Suppressor macrophage treated with lipopolysaccharide for 1 hour (primary cell): ENCODE data around the gene LRP1B.

ENCODE experiments used
- DNase-seq, 3 donors: peaks; one replicate each; pipeline ENCODE4 v3.0.0-alpha.2; 2020 to 2022

Gene LRP1B

GRCh38 chr2:141392517-141393213 lies 738.2 kb downstream of the LRP1B start:
- no peak for DNase-seq

GRCh38 chr2:141386168-141386567 lies 744.6 kb downstream of the LRP1B start:
- DNase-seq: no peak

- no peak for DNase-seq
These were observed 746.1 kb downstream of the LRP1B start for GRCh38 chr2:141384676-141385075.

- DNase-seq: no peak
These were observed 748.9 kb downstream of the LRP1B start for GRCh38 chr2:141381946-141382345.

DNA sequence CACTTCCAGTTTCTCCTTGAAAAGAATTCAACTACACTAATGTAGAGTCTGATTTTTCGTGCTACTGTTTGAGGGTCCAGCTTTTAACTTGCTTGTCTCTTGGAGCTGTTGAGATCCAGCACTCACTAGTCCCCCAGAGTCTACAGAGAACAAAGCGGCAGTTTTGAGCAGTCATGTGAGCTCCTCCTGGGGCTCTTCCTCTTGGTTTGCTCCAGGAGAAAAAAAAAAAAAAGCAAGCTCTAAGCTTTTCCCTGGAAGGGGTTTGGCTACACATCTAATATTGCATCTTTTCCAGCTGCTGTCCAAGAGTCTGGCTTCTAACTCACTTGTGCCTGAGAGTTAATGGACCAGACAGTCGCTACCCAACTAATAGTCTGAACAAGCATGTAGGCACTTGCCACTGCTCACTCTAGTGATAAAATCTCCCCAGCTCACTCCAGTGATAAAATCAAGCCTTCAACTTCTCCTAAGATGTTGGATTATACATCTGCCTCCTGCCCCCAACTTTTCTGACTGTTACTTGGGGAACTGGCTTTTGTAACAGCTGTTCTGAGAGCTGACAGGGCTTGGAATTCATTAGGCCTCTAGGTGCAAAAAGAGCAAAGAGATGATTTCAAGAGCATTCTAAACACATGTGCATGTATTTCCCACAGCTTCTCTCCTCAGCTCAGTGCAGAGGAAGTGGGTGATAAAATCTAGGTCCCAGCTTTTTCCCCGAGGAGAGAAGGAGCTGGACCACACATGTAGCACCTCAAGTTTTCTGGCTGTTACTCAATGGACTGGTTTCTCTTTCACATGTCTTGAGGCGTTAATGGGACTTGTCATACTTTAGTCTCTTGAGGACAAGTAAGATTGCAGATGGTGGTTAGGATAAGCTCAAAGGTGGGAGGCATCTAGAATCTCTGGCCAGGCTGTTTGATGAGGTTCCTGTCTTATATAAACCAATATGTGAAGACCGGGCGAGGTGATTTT lies 750.5 kb downstream of the LRP1B start:
- no peak for DNase-seq

GRCh38 chr2:141364821-141365220 lies 766.0 kb downstream of the LRP1B start:
- DNase-seq: no peak

- no peak for DNase-seq
These were observed 768.5 kb downstream of the LRP1B start for GRCh38 chr2:141362311-141362710.

- DNase-seq: no peak
These were observed 782.3 kb downstream of the LRP1B start for GRCh38 chr2:141348481-141348880.

DNA sequence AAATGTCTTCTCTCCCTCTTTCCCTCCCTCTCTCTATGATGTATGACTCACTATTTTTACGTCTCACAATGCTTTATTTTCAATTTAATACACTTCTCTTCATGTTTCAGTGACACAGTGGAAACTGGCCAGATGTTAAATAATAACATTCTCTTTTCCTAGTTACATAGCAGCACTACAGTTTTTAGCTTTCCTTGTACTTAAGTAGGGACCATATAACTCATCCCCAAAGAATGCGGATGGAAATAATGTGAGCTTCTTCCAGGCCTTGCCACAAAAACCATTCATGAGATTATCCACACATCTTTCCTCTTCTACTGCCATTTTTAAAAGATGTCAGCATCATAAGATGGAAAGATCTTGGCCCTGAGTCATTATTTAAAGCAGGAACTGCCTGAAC lies 789.4 kb downstream of the LRP1B start:
- no peak for DNase-seq

DNA sequence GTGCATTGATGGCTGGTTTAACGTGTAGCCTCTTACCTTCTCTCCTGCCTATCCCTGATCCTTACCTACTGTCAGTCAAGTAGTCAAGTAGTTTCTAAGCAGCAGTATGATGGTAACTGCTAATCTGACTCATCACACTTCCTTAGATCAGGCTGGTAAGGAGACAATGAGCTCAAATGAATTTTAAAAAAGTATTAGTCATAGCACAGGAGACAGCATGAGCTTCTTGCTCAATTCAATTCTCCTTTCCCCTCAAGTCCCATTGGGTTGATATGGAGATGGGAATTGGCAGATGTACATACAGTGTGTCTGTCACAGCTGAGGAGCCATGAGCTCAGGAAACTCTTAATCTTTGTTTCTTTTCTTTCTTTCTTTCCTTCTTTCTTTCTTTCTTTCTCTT lies 799.7 kb downstream of the LRP1B start:
- DNase-seq: peak in 1 of 3 donors; percentile 0

GRCh38 chr2:141329964-141330363 lies 800.9 kb downstream of the LRP1B start:
- no peak for DNase-seq

GRCh38 chr2:141323571-141323970 lies 807.2 kb downstream of the LRP1B start:
- no peak for DNase-seq

DNA sequence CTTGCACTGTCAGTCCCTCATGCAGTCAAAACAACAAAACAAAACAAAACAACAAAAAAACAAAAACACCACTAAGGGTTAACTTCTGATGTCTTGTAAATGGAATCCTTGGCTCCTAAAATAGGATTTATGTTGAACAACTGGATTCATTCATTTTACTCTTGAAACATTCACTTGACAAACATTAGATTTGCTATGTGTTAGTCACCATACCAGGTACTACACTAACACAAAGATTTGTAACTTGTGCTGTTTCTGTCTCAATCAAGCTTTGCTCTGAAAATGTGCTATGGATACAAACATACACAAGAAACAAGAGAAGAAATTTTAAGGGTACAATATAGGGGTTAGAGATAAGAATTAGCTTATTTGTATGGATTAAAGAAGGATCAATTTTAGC lies 812.8 kb downstream of the LRP1B start:
- no peak for DNase-seq

GRCh38 chr2:141316606-141317005 lies 814.2 kb downstream of the LRP1B start:
- DNase-seq: no peak

DNA sequence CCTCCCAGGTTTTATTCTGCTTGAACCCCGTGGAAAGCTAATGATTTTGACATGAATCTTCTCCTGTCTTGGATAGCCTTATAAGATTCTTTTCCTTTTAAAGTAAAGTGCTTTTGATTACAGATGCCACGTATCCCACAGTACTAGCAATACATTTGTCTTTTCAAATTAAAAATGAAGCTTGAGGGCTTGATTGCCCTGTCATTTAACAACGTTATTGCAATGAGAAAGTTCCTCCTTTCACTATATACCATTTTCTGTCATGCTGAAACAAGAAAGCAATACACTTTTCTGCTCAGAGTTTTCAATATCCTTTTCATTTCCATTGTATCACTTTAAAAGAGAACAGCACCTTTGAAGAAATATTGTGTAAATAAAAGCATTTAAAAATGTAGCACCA lies 814.7 kb downstream of the LRP1B start:
- no peak for DNase-seq

DNA sequence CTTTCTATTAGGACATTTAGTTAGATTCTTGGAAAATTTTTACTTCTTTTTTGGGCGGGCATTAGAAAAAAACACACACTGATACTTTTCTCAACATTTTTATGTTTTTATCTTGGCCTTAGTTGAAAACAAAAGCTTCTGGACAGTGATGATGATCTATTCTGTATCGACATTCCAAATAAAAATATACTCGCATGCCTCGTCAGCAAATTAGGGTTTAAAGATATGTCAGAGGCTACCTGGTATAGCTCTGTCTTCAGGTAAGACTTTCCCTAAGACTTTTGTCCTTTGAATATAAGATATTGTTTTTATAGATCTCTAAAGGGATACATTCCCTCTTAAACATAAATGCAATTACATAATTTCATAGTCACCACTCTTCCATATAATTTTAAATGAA lies 816.8 kb downstream of the LRP1B start:
- DNase-seq: no peak

DNA sequence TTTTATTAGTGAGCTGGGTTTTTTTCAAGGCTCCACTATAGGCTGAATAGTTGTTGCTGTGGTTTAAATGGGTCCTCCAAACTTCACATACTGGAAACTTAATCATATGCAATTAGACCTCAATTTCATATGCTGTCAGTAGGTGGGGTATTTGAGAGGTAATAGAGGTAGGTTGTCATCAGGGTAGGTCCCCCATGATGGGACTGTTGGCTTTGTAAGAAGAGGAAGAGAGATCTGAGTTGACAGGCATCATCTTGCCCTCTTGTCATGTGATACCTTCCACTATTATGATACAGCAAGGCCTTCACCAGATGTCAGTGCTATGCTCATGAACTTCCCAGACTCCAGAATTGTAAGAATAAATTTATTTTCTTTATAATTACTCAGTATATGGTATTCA lies 819.4 kb downstream of the LRP1B start:
- peak in 1 of 3 donors; percentile 4 for DNase-seq

DNA sequence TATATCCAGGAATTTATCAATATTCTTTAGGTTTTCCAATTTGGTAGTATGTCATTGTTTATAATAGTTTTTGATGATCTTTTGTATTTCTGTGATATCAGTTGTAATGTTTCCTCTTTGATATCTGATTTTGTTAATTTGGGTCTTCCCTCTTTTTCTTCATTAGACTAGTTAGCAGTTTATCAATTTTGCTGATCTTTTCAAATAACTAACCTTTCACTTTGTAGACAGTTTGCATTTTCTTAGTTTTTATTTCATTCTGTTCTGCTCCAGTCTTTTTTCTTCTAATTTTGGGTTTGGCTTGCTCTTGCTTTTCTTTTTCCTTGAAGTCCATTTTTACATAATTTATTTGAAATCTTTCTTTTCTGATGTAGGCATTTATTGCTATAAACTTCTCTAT lies 824.4 kb downstream of the LRP1B start:
- DNase-seq: no peak

- no peak for DNase-seq
These were observed 829.3 kb downstream of the LRP1B start for GRCh38 chr2:141301551-141301950.

- no peak for DNase-seq
These were observed 850.8 kb downstream of the LRP1B start for GRCh38 chr2:141280037-141280436.

- DNase-seq: no peak
These were observed 859.5 kb downstream of the LRP1B start for GRCh38 chr2:141271346-141271745.

- no peak for DNase-seq
These were observed 866.0 kb downstream of the LRP1B start for GRCh38 chr2:141264848-141265247.

DNA sequence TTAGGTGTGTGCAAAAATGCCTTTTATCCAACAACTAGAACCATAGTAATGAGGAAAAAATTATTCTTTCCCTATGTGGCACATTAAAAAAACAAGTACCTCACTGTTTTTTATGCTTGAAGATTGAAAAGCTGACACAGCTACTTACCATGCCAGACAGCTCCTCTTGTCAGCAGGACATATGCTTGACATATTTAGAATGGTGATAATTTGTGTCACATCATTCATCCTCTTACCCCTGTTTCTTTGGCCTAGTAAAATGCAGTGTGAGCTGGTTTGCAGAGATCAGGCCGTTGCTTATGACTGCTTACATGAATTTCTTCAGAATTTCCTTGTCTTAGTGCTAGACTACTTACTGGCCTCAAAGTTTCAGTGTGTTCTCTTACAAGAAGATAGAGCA lies 869.9 kb downstream of the LRP1B start:
- DNase-seq: no peak

- no peak for DNase-seq
These were observed 871.1 kb downstream of the LRP1B start for GRCh38 chr2:141259683-141260082.
